Parathyroid adenoma (tissue), 2 donors: ENCODE data around the gene C20orf204.
A peak's percentile ranks its signal among the peaks of the same experiment; 100 is the strongest.

Experiments used
- H2AFZ ChIP-seq: fragments of 300-600 bp; sonication (generic); one replicate; pipeline ENCODE4 v1.7.0; 2017; ENCODE audit warnings: antibody characterized with exemption, mild to moderate bottlenecking
- H3K27ac ChIP-seq: fragments of 300-600 bp; sonication (generic); one replicate; pipeline ENCODE4 v1.7.0; 2017
- H3K27me3 ChIP-seq: fragments of 300-600 bp; sonication (generic); one replicate; pipeline ENCODE4 v1.7.0; 2017; ENCODE audit warnings: low read length; ENCODE audit not compliant: control insufficient read depth, insufficient read depth
- H3K36me3 ChIP-seq: fragments of 300-600 bp; sonication (generic); one replicate; pipeline ENCODE4 v1.7.0; 2017; ENCODE audit warnings: low read length; ENCODE audit not compliant: control insufficient read depth, insufficient read depth
- H3K4me1 ChIP-seq: fragments of 300-600 bp; sonication (generic); one replicate; pipeline ENCODE4 v1.7.0; 2017; ENCODE audit warnings: control low read depth
- H3K4me2 ChIP-seq: fragments of 300-600 bp; sonication (generic); one replicate; pipeline ENCODE4 v1.7.0; 2017; ENCODE audit warnings: low read length
- H3K4me3 ChIP-seq: fragments of 300-600 bp; sonication (generic); one replicate; pipeline ENCODE4 v1.7.0; 2017; ENCODE audit warnings: low read depth, low read length
- H3K79me2 ChIP-seq: fragments of 300-600 bp; sonication (generic); one replicate; pipeline ENCODE4 v1.7.0; 2017; ENCODE audit warnings: control low read depth
- H3K9ac ChIP-seq: fragments of 300-600 bp; sonication (generic); one replicate; pipeline ENCODE4 v1.7.0; 2017; ENCODE audit warnings: mild to moderate bottlenecking
- H3K9me3 ChIP-seq: fragments of 300-600 bp; sonication (generic); one replicate; pipeline ENCODE4 v1.7.0; 2017; ENCODE audit warnings: low read length; ENCODE audit not compliant: control insufficient read depth
- TF ChIP-seq, protein P1 (sequence below): fragments of 300-600 bp; sonication (generic); IDR thresholded peaks from one replicate; pipeline ENCODE4 v1.7.0; 2017; ENCODE audit warnings: antibody characterized with exemption, mild to moderate bottlenecking
- donor health status: primary hyperparathyroidism.

Gene C20orf204

DNA sequence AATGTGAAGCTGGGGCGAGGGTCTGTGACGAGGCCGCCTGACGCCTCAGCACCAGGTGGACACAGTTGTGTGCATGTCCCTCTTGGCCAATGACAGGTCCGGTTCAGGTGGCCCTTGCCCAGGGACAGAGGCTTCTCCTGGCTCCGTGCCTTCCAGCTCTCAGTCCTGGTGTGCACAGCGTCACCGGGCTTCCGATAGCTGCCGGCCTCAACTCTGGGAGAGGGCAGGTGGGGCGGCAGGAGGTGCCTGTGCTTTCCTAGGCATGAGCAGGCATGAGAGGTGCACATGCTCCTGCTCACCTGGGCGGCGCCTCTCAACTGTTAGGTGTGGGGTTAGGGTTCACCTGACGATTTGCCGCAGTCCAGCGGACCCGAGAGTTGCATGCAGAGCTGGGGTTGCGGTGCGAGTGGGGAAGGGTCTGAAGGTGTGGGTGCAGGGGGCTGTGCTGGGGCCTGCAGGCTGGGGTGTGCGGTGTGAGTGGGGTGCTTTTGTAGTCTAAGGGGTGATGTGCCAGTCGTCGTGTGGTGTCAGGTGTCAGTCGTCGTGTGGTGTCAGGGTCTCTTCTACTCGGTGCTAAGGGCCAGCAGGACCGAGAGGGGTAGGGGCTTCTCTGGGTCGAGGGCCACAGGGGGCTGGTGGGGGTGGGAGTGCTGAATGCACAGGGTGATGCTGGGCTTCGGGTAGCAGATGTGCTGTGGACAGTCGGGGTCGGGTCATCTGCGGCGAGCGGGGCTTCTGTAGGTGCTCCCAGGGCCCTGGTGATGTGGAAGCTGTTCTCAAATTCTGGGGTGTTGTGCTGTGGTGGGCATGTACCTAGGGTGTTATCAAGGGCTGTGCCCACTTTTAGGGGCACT, 17.2 kb downstream of the C20orf204 start:
- Histone ChIP-seq H3K4me3 (no peak overlapping the region), H3K36me3 (no peaks in the 10 kb centered on the region), H3K9me3 (no peaks in the 10 kb centered on the region), H3K79me2 (no peaks in the 10 kb centered on the region), H3K9ac (no peak overlapping the region), H3K4me2 (no peak overlapping the region), H3K4me1 (no peaks in the 10 kb centered on the region), H3K27me3 (no peaks in the 10 kb centered on the region), H2AFZ (no peak overlapping the region), H3K27ac (peak overlapping the region; percentile 63)
- TF ChIP-seq, protein P1, sequence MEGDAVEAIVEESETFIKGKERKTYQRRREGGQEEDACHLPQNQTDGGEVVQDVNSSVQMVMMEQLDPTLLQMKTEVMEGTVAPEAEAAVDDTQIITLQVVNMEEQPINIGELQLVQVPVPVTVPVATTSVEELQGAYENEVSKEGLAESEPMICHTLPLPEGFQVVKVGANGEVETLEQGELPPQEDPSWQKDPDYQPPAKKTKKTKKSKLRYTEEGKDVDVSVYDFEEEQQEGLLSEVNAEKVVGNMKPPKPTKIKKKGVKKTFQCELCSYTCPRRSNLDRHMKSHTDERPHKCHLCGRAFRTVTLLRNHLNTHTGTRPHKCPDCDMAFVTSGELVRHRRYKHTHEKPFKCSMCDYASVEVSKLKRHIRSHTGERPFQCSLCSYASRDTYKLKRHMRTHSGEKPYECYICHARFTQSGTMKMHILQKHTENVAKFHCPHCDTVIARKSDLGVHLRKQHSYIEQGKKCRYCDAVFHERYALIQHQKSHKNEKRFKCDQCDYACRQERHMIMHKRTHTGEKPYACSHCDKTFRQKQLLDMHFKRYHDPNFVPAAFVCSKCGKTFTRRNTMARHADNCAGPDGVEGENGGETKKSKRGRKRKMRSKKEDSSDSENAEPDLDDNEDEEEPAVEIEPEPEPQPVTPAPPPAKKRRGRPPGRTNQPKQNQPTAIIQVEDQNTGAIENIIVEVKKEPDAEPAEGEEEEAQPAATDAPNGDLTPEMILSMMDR = no peak

DNA sequence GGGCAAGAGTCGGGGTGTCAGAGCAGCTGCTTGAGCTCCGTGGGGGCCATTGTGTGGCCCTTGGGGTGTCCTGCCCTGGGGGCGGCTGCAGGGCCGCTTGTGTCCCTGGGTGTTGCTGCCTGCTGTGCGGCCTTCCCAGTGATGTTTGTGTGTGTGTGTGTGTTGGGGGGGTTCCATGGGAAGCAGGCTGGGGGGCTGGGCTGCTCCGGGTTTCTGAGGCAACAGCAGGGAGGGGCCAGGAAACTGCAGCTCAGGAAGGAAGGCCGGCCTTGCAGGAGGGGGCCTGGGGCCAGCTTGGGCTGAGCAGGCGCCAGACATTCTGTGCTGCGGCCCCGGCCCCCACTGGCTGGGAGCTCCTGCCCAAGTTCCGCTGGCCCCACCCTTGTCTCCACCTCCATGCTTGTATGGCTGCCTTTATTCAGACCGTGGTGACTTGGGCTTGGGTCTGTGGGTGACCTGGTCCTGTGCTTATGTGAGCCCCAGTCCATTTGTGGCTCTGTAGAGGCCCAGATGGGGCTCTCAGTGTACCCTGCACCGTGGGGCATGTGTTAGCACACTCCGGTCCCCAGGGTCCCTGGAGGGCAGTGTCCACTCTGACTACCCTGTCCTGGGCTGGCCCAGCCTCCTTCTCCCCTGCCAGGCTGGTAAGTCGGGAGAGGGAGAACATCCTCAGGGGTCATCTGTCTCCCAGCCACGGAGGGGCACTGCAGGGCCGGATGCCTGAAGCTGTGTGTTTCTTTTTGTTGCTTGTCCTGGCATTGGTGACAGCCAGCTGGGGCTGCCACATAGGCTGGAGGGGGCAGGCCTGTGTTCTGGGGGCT, 18.1 kb downstream of the C20orf204 start:
- Histone ChIP-seq H3K9me3 (no peaks in the 10 kb centered on the region), H3K36me3 (no peaks in the 10 kb centered on the region), H3K4me1 (no peaks in the 10 kb centered on the region), H3K79me2 (no peaks in the 10 kb centered on the region), H3K4me3 (no peak overlapping the region), H3K27me3 (no peaks in the 10 kb centered on the region), H3K4me2 (no peak overlapping the region), H2AFZ (no peak overlapping the region), H3K27ac (peak overlapping the region; percentile 45), H3K9ac (no peak overlapping the region)
- TF ChIP-seq, protein P1 = peak; percentile 13

DNA sequence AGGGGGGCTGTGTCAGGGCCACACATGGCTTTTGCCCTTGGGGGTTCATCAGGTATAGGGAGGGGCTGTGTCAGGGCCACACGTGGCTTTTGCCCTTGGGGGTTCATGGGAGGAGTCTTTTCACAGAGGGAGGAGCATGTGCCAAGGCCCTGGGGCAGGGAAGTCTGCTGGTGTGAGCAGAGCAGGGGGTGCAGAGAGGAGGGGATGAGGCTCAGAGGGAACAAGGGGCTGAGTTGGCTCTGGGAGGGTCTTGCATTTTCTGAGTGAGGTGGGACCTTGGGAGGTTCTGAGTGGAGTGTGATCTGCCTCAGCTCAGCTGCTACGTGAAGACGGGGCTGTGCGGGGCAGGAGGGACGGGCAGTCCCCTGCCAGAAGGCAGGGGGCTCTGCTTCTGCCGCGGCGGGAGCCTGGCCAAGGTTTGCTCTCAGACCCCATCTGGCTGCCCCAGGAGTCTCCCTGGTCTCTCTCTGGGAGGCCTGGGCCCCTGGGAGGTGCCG, 19.5 kb downstream of the C20orf204 start:
- Histone ChIP-seq H3K9ac (no peak overlapping the region), H3K27me3 (no peaks in the 10 kb centered on the region), H2AFZ (no peak overlapping the region), H3K79me2 (no peaks in the 10 kb centered on the region), H3K4me2 (no peak overlapping the region), H3K36me3 (no peaks in the 10 kb centered on the region), H3K9me3 (no peaks in the 10 kb centered on the region), H3K4me1 (no peaks in the 10 kb centered on the region), H3K4me3 (no peak overlapping the region), H3K27ac (peak overlapping the region; percentile 45)
- TF ChIP-seq, protein P1 = no peak

DNA sequence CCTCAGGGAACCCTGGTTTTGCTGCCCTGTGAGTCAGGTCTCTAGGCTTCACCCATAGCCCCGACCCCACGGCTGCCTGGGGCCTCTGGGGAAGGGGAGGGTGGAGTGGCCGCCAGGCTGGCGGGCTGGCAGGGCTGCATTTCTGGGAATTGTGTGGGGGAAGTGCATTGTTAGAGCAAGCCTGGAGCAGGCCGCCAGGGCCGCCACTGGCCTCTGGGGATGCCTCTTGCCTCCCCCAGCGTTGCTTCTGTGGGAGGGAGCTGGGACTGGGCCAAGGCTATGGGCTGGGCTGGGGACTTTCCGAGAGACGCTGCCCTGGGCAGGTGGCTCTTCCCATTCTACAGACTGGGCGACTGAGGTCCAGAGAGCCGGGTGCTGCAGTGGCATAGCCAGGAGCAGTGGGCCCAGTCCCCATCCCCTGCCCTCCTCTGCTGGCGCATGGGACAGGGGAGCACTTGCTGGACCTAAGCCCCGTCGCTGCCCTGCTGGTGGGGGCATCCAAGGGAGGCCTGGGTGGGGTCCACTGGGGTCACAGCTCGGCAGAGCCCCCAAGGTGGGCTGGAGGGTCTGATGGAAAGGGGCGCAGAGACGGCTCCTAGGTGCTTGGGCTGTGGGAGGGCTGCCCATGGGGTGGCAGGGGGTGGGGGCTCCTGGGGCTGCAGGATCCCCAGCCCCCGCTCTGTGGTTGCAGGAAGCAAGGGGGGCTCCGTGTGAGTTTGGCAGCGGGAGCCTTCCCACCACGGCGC, 20.1 kb downstream of the C20orf204 start:
- H3K4me3 ChIP-seq = no peak overlapping the region
- H3K36me3 ChIP-seq = no peaks in the 10 kb centered on the region
- no peaks in the 10 kb centered on the region for H3K79me2 ChIP-seq
- H3K9ac ChIP-seq = no peak overlapping the region
- H2AFZ ChIP-seq = no peak overlapping the region
- no peaks in the 10 kb centered on the region for H3K27me3 ChIP-seq
- H3K27ac ChIP-seq = peak overlapping the region; percentile 45
- no peaks in the 10 kb centered on the region for H3K9me3 ChIP-seq
- no peaks in the 10 kb centered on the region for H3K4me1 ChIP-seq
- TF ChIP-seq, protein P1 = no peak
- no peak overlapping the region for H3K4me2 ChIP-seq
